HG03457 (cell line): ENCODE data around the gene C20orf144.
"Not testable (repeated sequence)": the region's sequence is repeated elsewhere in the genome, so short reads cannot be mapped to it uniquely, and the experiment has no call there.

ENCODE experiments used
- ATAC-seq: cut with Tn5 transposase; IDR thresholded peaks from one replicate; pipeline ENCODE4 v1.9.1; 2021; ENCODE audit warnings: moderate number of reproducible peaks; ENCODE audit not compliant: unreplicated experiment

The C20orf144 gene

DNA sequence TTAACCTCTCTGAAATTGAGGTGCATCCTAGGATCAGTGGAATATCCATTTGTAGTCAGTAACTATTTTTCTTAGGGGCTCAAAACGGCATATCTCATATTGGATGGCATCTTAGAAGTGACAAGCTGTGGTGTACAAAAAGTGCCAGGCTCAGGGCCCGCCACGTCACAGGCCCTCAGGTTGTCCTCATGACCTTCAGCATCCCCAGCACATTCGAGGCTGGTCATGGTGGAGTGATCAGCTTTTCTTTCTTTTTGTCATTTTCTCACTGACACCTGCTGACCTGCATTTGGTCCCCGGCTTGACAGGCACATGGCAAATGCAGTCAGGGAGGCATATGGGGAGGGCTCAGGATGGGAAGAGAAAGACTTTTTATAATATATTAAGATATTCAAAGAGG lies 31.2 kb downstream of the C20orf144 start:
- ATAC-seq: no peak

- ATAC-seq: no peak
Observed at GRCh38 chr20:33693741-33694638, 31.9 kb downstream of the C20orf144 start.

- no peak for ATAC-seq
Observed at GRCh38 chr20:33694639-33695012, 32.5 kb downstream of the C20orf144 start.

GRCh38 chr20:33696448-33696847 lies 34.3 kb downstream of the C20orf144 start:
- ATAC-seq: no peak

- no peak for ATAC-seq
Observed at GRCh38 chr20:33697129-33697528, 35.0 kb downstream of the C20orf144 start.

- not testable (repeated sequence) for ATAC-seq
Observed at GRCh38 chr20:33698966-33699365, 36.8 kb downstream of the C20orf144 start.

DNA sequence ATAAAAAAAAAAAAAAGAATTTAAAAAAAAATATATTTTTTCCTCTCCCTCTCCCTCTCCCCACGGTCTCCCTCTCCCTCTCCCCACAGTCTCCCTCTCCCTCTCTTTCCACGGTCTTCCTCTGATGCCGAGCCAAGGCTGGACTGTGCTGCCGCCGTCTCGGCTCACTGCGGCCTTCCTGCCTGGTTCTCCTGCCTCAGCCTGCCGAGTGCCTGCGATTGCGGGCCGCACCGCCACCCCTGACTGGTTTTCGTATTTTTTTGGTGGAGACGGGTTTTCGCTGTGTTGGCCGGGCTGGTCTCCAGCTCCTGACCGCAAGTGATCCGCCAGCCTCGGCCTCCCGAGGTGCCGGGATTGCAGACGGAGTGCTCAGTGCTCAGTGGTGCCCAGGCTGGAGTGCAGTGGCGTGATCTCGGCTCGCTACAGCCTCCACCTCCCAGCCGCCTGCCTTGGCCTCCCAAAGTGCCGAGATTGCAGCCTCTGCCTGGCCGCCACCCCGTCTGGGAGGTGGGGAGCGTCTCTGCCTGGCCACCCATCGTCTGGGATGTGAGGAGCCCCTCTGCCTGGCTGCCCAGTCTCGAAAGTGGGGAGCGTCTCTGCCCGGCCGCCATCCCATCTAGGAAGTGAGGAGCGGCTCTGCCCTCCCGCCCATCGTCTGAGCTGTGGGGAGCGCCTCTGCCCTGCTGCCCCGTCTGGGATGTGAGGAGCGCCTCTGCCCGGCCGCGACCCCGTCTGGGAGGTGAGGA lies 38.7 kb downstream of the C20orf144 start:
- not testable (repeated sequence) for ATAC-seq

- ATAC-seq: no peak
Observed at GRCh38 chr20:33701629-33702450, 39.7 kb downstream of the C20orf144 start.

DNA sequence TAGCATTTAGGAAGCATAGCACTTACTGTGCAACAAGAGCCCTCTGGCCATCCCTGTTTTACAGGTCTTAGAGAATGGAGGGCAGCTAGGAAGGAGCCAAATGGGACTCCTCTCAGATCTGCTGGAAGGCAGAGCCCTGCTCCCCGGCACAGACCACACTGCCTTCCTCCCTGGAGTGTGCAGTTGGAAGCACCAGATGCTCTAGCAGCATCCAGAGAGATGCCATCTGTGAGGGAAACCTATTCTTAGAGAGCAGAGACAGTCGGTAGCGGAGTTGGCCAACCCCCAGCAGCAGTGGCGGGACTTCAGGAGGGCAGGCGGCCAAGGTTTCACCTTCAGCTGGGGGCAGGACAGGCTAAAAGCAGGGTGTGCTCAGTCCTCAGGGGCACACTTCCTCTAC lies 40.7 kb downstream of the C20orf144 start:
- no peak for ATAC-seq

- no peak for ATAC-seq
Observed at GRCh38 chr20:33703498-33704137, 41.5 kb downstream of the C20orf144 start.

DNA sequence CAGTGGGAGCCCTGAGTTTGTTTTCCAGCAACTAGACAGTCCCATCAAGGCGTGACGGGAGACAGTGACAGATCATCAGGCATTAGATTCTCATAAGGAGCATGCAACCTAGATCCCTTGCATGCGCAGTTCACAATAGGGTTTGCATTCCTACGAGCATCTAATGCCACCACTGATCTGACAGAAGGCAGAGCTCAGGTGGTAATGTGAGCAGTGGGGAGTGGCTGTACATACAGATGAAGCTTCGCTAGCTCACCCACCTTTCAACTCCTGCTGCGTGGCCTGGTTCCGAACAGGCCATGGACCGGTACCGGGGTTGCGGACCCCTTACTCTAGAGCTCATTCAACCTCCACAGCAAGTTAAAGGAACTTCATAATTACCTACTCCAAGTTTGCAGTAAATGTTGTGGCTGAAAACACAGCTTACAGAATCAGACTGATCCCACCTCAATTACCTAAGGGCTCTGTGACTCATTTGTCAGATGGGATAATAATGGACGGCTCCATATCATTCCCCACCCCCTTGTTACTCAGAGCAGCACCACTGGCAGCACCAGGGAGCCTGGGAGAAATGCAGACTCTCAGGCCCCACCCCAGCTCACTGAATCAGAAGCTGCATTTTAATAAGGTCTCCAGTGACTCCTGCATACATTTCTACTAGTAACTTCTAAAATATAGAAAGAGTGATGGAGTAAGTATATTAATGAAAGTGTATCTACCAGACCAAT lies 42.2 kb downstream of the C20orf144 start:
- no peak for ATAC-seq

- ATAC-seq: no peak
Observed at GRCh38 chr20:33707668-33708067, 45.5 kb downstream of the C20orf144 start.

- no peak for ATAC-seq
Observed at GRCh38 chr20:33709398-33709797, 47.3 kb downstream of the C20orf144 start.

DNA sequence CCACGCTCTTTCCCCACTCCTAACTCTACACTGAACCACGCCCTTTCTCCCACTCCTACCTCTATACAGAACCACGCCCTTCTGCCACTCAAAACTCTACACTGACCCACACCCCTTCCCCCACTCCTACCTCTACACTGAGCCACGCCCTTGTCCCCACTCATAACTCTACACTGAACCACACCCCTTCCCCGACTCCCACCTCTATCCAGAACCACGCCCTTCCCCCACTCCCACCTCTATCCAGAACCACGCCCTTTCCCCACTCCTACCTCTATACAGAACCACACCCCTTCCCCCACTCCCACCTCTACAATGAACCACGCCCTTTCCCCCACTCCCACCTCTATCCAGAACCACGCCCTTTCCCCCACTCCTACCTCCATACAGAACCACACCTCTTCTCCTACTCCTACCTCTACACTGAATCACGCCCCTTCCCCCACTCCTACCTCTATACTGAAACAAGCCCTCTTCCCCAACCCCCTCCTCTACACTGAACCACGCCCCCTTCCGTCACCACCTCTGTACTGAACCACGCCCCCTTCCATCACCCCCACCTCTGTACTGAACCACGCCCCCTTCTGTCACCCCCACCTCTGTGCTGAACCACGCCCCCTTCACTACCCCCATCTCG lies 47.9 kb downstream of the C20orf144 start:
- no peak for ATAC-seq

DNA sequence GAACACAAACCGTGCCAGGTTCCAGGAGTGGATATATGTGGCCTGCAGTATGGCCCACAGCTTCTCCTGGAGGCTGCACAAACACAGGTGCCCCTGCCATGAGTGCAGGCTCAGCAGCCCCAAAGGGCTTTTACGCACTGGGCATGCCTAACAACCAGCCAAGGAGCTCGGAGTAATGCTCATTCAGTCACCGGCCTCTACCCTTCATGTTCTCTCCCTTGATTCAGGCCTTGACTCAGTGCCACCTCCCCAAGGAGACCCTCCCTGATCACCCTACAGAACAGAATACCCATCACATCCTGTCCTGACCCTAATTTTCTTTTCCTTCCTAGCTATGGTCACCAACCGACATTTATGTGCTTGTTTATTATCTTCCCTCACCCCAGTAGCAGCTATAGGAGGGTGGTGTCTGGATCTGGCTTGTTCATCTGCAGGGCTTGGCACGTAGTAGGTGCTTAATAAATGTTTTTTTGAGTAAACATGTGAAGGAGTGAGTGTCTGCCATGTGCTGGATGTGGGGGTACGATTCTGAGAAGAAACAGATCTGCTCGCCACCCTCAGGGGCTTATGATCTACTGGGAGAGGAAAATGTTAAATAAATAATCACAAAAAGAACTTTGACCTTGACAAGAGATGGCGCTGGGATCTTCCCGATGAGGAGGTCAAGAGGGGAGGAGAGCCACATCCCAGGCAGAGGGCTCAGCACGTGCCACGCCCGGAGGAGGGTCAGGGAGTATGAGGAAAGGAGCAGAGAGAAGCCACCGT lies 48.7 kb downstream of the C20orf144 start:
- ATAC-seq: no peak

GRCh38 chr20:33711446-33711738 lies 49.3 kb downstream of the C20orf144 start:
- ATAC-seq: no peak
